Fibroblast of lung (primary cell): ENCODE results near the gene CHKA.

Experiments used
- EZH2 ChIP-seq: IDR thresholded peaks from 2 replicates; pipeline ENCODE4 v1.5.1; 2012; ENCODE audit warnings: low read length, control low read depth, mild to moderate bottlenecking; ENCODE audit errors: missing control alignments
- TF ChIP-seq, protein P1 (sequence below), 2 donors: IDR thresholded peaks in 1 of 2; conservative IDR thresholded peaks in 1 of 2; 1 replicate in 1 of 2; 2 replicates in 1 of 2; pipeline ENCODE4 v1.5.1; 2011 to 2012; ENCODE audit warnings: low read length in 2 of 2, control low read depth in 1 of 2, inconsistent platforms in 1 of 2, low read depth in 1 of 2, mild to moderate bottlenecking in 1 of 2

DNA sequence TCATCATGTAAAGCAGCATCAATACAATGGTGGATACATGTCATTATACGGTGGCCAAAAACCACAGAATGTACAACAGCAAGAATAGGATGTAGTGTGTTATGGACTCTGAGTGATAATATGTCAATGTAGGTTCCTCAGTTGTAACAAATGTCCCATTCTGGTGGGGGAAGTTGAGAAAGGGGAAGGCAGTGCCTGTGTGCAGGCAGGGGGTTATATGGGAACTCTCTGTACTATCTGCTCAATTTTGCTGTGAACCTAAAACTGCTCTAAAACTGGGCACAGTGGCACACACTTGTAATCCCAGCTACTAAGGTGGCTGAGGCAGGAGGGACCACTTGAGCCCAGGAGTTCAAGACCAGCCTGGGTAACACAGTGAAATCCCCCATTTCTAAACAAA is 5.9 kb downstream of the CHKA start:
- TF ChIP-seq, protein P1, sequence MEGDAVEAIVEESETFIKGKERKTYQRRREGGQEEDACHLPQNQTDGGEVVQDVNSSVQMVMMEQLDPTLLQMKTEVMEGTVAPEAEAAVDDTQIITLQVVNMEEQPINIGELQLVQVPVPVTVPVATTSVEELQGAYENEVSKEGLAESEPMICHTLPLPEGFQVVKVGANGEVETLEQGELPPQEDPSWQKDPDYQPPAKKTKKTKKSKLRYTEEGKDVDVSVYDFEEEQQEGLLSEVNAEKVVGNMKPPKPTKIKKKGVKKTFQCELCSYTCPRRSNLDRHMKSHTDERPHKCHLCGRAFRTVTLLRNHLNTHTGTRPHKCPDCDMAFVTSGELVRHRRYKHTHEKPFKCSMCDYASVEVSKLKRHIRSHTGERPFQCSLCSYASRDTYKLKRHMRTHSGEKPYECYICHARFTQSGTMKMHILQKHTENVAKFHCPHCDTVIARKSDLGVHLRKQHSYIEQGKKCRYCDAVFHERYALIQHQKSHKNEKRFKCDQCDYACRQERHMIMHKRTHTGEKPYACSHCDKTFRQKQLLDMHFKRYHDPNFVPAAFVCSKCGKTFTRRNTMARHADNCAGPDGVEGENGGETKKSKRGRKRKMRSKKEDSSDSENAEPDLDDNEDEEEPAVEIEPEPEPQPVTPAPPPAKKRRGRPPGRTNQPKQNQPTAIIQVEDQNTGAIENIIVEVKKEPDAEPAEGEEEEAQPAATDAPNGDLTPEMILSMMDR (conservative IDR thresholded peaks at IDR 0.05 in 1 of 2, IDR thresholded peaks at IDR 0.05 in 1 of 2; ENCODE audit: low read depth in 1 of 2, low read length in 2 of 2) = no peak
- TF ChIP-seq EZH2 = no peak
